Thoracic aorta (tissue), 2 donors: ENCODE data around the gene RBM18. TPM values are rescaled to one million over a fixed set of nuclear protein-coding genes. Genes with fewer than 3 reads are reported as not detected.

Experiments used
- ATAC-seq: fragments of 150-250 bp; one replicate; pipeline ENCODE4 v1.8.0; 2017; ENCODE audit warnings: low read depth; ENCODE audit not compliant: insufficient number of reproducible peaks, low FRiP score
- DNase-seq: peaks from one replicate; pipeline ENCODE4 v3.0.0-alpha.2; 2020; ENCODE audit warnings: low spot score
- H3K27ac ChIP-seq, 2 donors: fragments of 200-600 bp; sonication (generic); 1 replicate in 1 of 2; 2 replicates in 1 of 2; pipeline ENCODE4 v1.5.1; 2016; ENCODE audit warnings: mild to moderate bottlenecking in 2 of 2, moderate library complexity in 2 of 2
- H3K27me3 ChIP-seq: fragments of 200-600 bp; sonication (generic); replicated peaks from 2 replicates; pipeline ENCODE4 v1.6.0; 2016; ENCODE audit warnings: mild to moderate bottlenecking; ENCODE audit not compliant: insufficient read depth
- H3K36me3 ChIP-seq: fragments of 200-600 bp; sonication (generic); one replicate; pipeline ENCODE4 v1.5.1; 2016
- H3K4me1 ChIP-seq, 2 donors: fragments of 200-600 bp; sonication (generic); 1 replicate in 1 of 2; 2 replicates in 1 of 2; pipeline versions ENCODE4 v1.5.1 to v1.6.0; 2016; ENCODE audit warnings: low read depth in 2 of 2, mild to moderate bottlenecking in 1 of 2; ENCODE audit not compliant: control insufficient read depth in 1 of 2
- H3K4me3 ChIP-seq: fragments of 200-600 bp; sonication (generic); 2 replicates; pipeline ENCODE4 v1.5.1; 2016; ENCODE audit warnings: mild to moderate bottlenecking
- H3K9me3 ChIP-seq: fragments of 200-600 bp; sonication (generic); 2 replicates; pipeline ENCODE4 v1.5.1; 2016
- total RNA-seq, 2 donors: library from RNA; depleted of rRNA; stranded (reverse); fragments of >200 nt; gene quantifications; one replicate each; pipeline versions ENCODE4 v1.1.0 to v1.2.3, GENCODE V29; 2016
- TF ChIP-seq, protein P1 (sequence below): fragments of 200-600 bp; sonication (generic); IDR thresholded peaks from one replicate; pipeline ENCODE4 v1.5.1; 2019; ENCODE audit warnings: antibody characterized with exemption

The RBM18 gene
- total RNA-seq, 2 donors from 2014 or later = 7.3 to 10.5 TPM

DNA sequence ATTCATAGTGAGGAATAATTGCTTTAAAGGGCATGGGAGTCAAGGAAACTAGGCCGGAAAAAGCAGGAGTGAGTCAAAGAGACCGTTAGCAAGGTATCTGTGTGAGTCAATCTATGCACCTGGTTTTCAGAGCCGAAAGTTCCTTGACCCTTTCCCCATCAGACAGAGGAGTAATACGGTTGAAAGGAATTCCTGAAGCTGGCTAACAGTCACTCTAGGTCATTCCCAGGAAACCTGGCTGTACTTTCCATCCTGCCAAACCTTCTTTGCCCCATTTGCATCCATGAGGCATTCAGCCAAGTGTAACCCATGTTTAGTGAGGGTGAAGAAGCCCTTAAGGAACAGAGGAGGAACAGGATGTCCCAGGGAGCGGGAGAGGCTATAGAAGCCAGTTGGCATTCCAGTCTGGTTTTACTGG is 16.2 kb downstream of the RBM18 start:
- no peak overlapping the region for H3K27ac ChIP-seq
- H3K4me3 ChIP-seq = no peak overlapping the region
- DNase-seq (no peak), ATAC-seq (no peak)
- H3K36me3 ChIP-seq = peaks cover 37% of the 10 kb centered on the region
- no peaks in the 10 kb centered on the region for H3K27me3 ChIP-seq
- no peaks in the 10 kb centered on the region for H3K4me1 ChIP-seq
- TF ChIP-seq, protein P1, sequence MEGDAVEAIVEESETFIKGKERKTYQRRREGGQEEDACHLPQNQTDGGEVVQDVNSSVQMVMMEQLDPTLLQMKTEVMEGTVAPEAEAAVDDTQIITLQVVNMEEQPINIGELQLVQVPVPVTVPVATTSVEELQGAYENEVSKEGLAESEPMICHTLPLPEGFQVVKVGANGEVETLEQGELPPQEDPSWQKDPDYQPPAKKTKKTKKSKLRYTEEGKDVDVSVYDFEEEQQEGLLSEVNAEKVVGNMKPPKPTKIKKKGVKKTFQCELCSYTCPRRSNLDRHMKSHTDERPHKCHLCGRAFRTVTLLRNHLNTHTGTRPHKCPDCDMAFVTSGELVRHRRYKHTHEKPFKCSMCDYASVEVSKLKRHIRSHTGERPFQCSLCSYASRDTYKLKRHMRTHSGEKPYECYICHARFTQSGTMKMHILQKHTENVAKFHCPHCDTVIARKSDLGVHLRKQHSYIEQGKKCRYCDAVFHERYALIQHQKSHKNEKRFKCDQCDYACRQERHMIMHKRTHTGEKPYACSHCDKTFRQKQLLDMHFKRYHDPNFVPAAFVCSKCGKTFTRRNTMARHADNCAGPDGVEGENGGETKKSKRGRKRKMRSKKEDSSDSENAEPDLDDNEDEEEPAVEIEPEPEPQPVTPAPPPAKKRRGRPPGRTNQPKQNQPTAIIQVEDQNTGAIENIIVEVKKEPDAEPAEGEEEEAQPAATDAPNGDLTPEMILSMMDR = no peak
- no peaks in the 10 kb centered on the region for H3K9me3 ChIP-seq

DNA sequence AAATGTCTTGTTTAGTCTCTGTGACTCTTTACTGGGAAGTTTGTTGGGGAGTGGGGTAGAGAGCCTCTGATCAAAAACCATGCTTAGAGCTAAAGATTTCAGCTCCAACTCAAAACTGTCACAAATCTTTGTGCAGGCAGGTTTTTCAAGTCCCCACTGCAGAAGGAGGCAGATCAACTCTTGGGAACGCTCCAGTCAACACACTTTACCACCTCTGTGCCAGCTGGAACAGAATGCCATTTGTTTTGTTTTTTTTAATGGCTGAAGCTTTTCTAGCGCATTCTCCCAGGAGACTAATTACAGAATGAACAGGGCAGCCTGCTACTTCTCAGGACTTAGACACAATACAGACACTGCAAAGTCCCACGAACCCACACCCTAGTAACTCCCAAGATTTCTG is 18.0 kb downstream of the RBM18 start:
- no peak overlapping the region for H3K4me3 ChIP-seq
- H3K27me3 ChIP-seq = no peaks in the 10 kb centered on the region
- DNase-seq (no peak), ATAC-seq (no peak)
- peaks cover 49% of the 10 kb centered on the region for H3K36me3 ChIP-seq
- no peaks in the 10 kb centered on the region for H3K9me3 ChIP-seq
- no peaks in the 10 kb centered on the region for H3K4me1 ChIP-seq
- no peak overlapping the region for H3K27ac ChIP-seq
- TF ChIP-seq, protein P1 = no peak

DNA sequence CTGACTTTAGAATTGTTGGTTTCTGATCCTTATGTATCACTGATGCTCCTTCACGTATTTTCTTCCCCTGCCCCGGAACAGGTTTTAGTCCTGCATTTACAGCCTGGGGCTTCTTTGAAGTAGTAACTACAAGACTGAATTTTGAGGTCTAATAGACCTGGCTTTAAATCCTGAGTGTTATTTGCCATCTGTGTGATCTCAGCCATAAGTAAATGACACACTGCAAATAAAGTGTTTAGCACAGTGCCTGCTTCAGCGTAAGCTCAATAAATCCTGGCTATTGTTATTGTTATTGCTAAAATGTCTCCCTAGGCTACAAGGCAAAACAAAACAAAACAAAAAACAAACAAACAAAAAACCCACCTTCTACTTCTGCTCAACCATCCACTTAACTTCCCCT is 20.3 kb downstream of the RBM18 start:
- H3K27ac ChIP-seq = no peak overlapping the region
- no peaks in the 10 kb centered on the region for H3K9me3 ChIP-seq
- DNase-seq (no peak), ATAC-seq (no peak)
- peaks cover 56% of the 10 kb centered on the region for H3K36me3 ChIP-seq
- H3K27me3 ChIP-seq = no peaks in the 10 kb centered on the region
- H3K4me3 ChIP-seq = no peak overlapping the region
- H3K4me1 ChIP-seq = no peaks in the 10 kb centered on the region
- TF ChIP-seq, protein P1 = no peak

DNA sequence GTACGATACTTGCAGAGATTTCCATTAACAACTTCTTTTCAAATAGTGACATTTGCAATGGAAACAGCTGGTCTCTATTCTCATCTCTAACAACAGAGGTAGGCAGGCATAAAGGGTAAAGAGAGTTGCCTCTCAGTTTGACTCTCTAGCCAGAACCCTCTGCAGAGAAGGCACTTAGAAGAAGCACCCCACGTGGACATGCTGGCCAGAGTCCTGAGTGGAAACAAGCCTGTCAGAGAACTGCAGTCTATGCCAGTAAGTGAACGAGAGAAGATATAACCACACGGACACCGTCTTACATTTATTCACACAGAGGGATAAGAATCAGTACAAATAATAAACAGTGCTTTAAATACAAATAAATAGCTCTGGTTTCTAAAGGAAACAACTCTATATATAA is 24.9 kb downstream of the RBM18 start:
- no peaks in the 10 kb centered on the region for H3K4me1 ChIP-seq
- peaks cover 42% of the 10 kb centered on the region for H3K36me3 ChIP-seq
- TF ChIP-seq, protein P1 = no peak
- no peaks in the 10 kb centered on the region for H3K9me3 ChIP-seq
- no peak for DNase-seq
- ATAC-seq = no peak
- no peak overlapping the region for H3K27ac ChIP-seq
- no peak overlapping the region for H3K4me3 ChIP-seq
- no peaks in the 10 kb centered on the region for H3K27me3 ChIP-seq

DNA sequence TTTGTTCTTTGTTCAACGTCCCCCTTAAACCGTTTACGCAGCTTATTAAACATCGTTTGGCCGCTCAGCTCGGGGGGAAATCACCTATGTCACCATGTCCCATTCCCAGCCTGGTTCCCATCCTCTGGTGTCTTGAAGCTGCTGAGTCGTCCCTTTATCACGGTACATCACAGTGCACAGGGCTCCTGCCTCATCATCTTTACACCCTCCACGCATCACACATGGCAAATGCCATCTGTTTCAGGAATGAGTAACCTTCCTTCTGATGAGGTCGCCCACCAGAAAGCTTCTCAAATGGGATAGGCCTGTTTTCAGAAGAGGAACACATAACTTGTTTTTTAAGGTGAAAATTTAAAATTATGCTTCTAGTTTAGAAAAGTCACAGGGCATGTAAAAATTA is 28.0 kb downstream of the RBM18 start:
- no peaks in the 10 kb centered on the region for H3K4me1 ChIP-seq
- no peak for DNase-seq
- no peak overlapping the region for H3K4me3 ChIP-seq
- peaks cover 17% of the 10 kb centered on the region for H3K36me3 ChIP-seq
- H3K27ac ChIP-seq = no peak overlapping the region
- H3K9me3 ChIP-seq = no peaks in the 10 kb centered on the region
- no peak for ATAC-seq
- TF ChIP-seq, protein P1 = no peak
- no peaks in the 10 kb centered on the region for H3K27me3 ChIP-seq
